ENCODE data around the gene ANTXR1. TPM values are rescaled to one million over a fixed set of nuclear protein-coding genes. Genes with fewer than 3 reads are reported as not detected.

The ANTXR1 gene
- total RNA-seq, 1 experiment from 2014 or later, result 33.1 TPM

- intact Hi-C loops (cut with micrococcal nuclease), result no loop called here
- no peak for DNase-seq (ENCODE audit: unreplicated experiment)
- H3K27me3 Mint-ChIP-seq (ENCODE audit: insufficient read depth, unreplicated experiment), result no peaks in the 10 kb centered on the region
- no peaks in the 10 kb centered on the region for H3K9me3 Mint-ChIP-seq (ENCODE audit: unreplicated experiment)
- H3K27ac Mint-ChIP-seq (ENCODE audit: low read depth, unreplicated experiment), result peak overlapping the region; percentile 84
- H3K36me3 Mint-ChIP-seq (ENCODE audit: insufficient read depth, unreplicated experiment), result peaks cover 19% of the 10 kb centered on the region
- no peak for TF ChIP-seq CTCF (IDR thresholded peaks at IDR 0.05; ENCODE audit: unreplicated experiment)
- no TSS peak for BruUV-seq (replicated peaks)
- ChIA-PET POLR2A (interaction anchor here (1.0 kb wide), 1 partner anchor 14 kb away, joined by 4 read pairs; no protein-coding TSS in a partner anchor), CTCF (interaction anchor here (0.7 to 0.9 kb wide), 2 partner anchors 16 to 235 kb away, joined by 3 to 4 read pairs; no protein-coding TSS in a partner anchor)
- no peak overlapping the region for H3K4me3 Mint-ChIP-seq (ENCODE audit: unreplicated experiment)
- peaks cover 32% of the 10 kb centered on the region for H3K4me1 Mint-ChIP-seq (ENCODE audit: insufficient read depth, unreplicated experiment)
Observed at GRCh38 chr2:69178756-69179155, 165.8 kb downstream of the ANTXR1 start.

- Mint-ChIP-seq H3K36me3 (ENCODE audit: insufficient read depth, unreplicated experiment) (peaks cover 22% of the 10 kb centered on the region), H3K4me1 (ENCODE audit: insufficient read depth, unreplicated experiment) (peaks cover 32% of the 10 kb centered on the region), H3K4me3 (ENCODE audit: unreplicated experiment) (no peak overlapping the region), H3K27ac (ENCODE audit: low read depth, unreplicated experiment) (peak overlapping the region; percentile 17), H3K9me3 (ENCODE audit: unreplicated experiment) (no peaks in the 10 kb centered on the region), H3K27me3 (ENCODE audit: insufficient read depth, unreplicated experiment) (no peaks in the 10 kb centered on the region)
- ChIA-PET CTCF (no interaction called here), POLR2A (interaction anchor here (0.6 to 1.2 kb wide), 2 partner anchors 9 to 127 kb away, joined by 3 to 5 read pairs; no protein-coding TSS in a partner anchor)
- no TSS peak for BruUV-seq (replicated peaks)
- DNase-seq (ENCODE audit: unreplicated experiment), result no peak
- no peak for TF ChIP-seq CTCF (IDR thresholded peaks at IDR 0.05; ENCODE audit: unreplicated experiment)
- intact Hi-C loops (cut with micrococcal nuclease), result no loop called here
Observed at GRCh38 chr2:69180227-69180626, 167.2 kb downstream of the ANTXR1 start.

GRCh38 chr2:69180974-69181373, 168.0 kb downstream of the ANTXR1 start:
- no peak for TF ChIP-seq CTCF (IDR thresholded peaks at IDR 0.05; ENCODE audit: unreplicated experiment)
- H3K4me3 Mint-ChIP-seq (ENCODE audit: unreplicated experiment), result no peak overlapping the region
- no TSS peak for BruUV-seq (replicated peaks)
- intact Hi-C loops (cut with micrococcal nuclease), result no loop called here
- no peak for DNase-seq (ENCODE audit: unreplicated experiment)
- H3K36me3 Mint-ChIP-seq (ENCODE audit: insufficient read depth, unreplicated experiment), result peaks cover 27% of the 10 kb centered on the region
- peaks cover 32% of the 10 kb centered on the region for H3K4me1 Mint-ChIP-seq (ENCODE audit: insufficient read depth, unreplicated experiment)
- H3K27me3 Mint-ChIP-seq (ENCODE audit: insufficient read depth, unreplicated experiment), result no peaks in the 10 kb centered on the region
- peak overlapping the region; percentile 17 for H3K27ac Mint-ChIP-seq (ENCODE audit: low read depth, unreplicated experiment)
- ChIA-PET CTCF (interaction anchor here (1.1 kb wide), 1 partner anchor 12 kb away, joined by 4 read pairs; no protein-coding TSS in a partner anchor), POLR2A (interaction anchor here (1.1 to 1.2 kb wide), 2 partner anchors 10 to 12 kb away, joined by 3 to 5 read pairs; no protein-coding TSS in a partner anchor)
- H3K9me3 Mint-ChIP-seq (ENCODE audit: unreplicated experiment), result no peaks in the 10 kb centered on the region

GRCh38 chr2:69181806-69182427, 168.9 kb downstream of the ANTXR1 start:
- Mint-ChIP-seq H3K9me3 (ENCODE audit: unreplicated experiment) (no peaks in the 10 kb centered on the region), H3K4me1 (ENCODE audit: insufficient read depth, unreplicated experiment) (peaks cover 30% of the 10 kb centered on the region), H3K4me3 (ENCODE audit: unreplicated experiment) (no peak overlapping the region), H3K36me3 (ENCODE audit: insufficient read depth, unreplicated experiment) (peaks cover 29% of the 10 kb centered on the region), H3K27ac (ENCODE audit: low read depth, unreplicated experiment) (no peak overlapping the region), H3K27me3 (ENCODE audit: insufficient read depth, unreplicated experiment) (no peaks in the 10 kb centered on the region)
- ChIA-PET POLR2A (interaction anchor here (0.5 to 1.1 kb wide), 2 partner anchors 11 to 710 kb away, joined by 3 read pairs; no protein-coding TSS in a partner anchor), CTCF (interaction anchor here (1.1 kb wide), 1 partner anchor 11 kb away, joined by 4 read pairs; no protein-coding TSS in a partner anchor)
- no peak for TF ChIP-seq CTCF (IDR thresholded peaks at IDR 0.05; ENCODE audit: unreplicated experiment)
- no TSS peak for BruUV-seq (replicated peaks)
- no peak for DNase-seq (ENCODE audit: unreplicated experiment)
- intact Hi-C loops (cut with micrococcal nuclease), result no loop called here
